G401 (cell line): Measurements from ENCODE around the gene MKLN1. TPM values are rescaled to one million over a fixed set of nuclear protein-coding genes. Genes with fewer than 3 reads are reported as not detected.

Experiments used
- DNase-seq: peaks from one replicate; pipeline ENCODE4 v3.0.0-alpha.2; 2015; ENCODE audit warnings: low spot score
- in situ Hi-C: cut with HindIII; loops from 2 replicates; pipeline ENCODE4 v1.10.0; 2016; ENCODE audit warnings: low sequenced_read_pairs, mixed read lengths
- total RNA-seq: library from RNA; depleted of rRNA; stranded (reverse); fragments of >200 nt; shearing (Covaris generic); gene quantifications from 2 replicates; pipeline ENCODE4 v1.2.3, GENCODE V29; 2014

The MKLN1 gene
- total RNA-seq, 1 experiment from 2014 or later, result 37.5 TPM

GRCh38 chr7:131529179-131529578, 201.5 kb downstream of the MKLN1 start:
- in situ Hi-C loops, result no loop called here
- no peak for DNase-seq

GRCh38 chr7:131529617-131530016, 201.9 kb downstream of the MKLN1 start:
- DNase-seq, result no peak
- in situ Hi-C loops, result no loop called here

GRCh38 chr7:131530137-131530536, 202.5 kb downstream of the MKLN1 start:
- in situ Hi-C loops, result no loop called here
- DNase-seq, result no peak

DNA sequence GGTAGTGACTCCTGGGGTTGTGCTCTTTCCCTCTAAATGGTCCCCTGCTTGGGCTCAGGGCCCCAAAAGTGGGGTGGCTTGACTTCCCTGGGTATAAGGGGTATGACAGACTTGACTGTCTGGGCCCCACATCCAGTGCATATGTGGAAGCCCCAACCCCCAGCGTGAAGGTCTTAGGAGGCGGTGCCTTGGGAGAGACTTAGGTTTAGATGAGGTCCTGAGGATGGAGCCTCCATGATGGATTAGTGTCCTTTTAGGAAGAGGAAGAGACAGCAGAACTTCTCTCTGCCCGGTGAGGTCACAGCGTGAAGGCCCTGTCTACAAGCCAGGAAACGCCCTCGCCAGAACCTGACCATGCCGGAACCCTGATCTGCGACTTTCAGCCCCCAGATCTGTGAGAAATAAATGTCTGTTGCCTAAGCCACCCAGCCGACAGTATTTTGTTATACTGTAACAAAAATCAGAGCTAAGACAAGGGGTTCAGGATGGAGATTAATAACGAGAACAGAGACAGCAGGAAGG, 205.0 kb downstream of the MKLN1 start:
- in situ Hi-C loops, result no loop called here
- no peak for DNase-seq

GRCh38 chr7:131533151-131533559, 205.5 kb downstream of the MKLN1 start:
- no peak for DNase-seq
- in situ Hi-C loops, result no loop called here

- in situ Hi-C loops, result no loop called here
- no peak for DNase-seq
Measured at GRCh38 chr7:131533566-131534561, 206.2 kb downstream of the MKLN1 start.

DNA sequence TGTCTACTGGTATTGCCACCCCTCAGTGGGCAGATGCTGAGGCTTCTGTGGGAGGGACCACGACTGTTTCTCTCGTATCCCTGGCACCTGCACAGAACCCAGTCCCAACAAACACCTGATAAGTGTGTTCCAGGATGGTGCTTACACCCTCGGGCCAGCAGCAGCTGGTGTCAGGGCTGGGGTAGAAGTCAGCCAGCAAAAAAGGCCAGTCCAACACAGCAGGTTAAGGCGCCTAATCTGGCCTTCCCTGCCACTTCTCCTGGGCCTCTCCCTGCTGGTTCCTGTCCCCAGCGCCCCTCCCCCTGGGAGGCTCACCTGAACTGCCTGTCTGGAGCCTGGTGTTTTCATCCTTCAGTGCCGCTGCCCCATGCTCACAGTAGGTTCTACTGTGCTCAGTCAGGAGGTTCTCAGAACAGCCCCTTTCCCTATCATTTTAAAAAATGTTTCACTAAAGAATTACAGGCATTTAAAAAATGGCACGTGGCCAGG, 208.7 kb downstream of the MKLN1 start:
- DNase-seq, result no peak
- in situ Hi-C loops, result no loop called here

DNA sequence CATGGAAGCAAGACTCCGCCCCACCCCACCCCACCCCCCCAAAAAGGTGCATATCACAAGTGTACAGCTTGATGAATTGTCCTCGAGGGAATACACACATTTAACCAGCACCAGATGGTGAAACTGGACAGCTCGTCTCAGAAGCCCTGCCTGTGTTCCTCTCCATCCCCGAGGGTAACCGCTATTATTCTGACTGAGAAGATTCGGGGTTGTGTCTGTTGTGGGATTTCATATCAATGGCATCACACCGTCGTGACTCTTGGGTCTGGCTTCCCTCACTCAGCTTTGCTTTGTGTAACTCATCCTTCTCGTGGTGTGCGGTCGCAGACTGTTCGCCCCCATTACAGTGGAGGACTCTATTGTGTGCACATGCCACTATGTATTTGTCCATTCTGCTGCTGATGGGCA, 209.9 kb downstream of the MKLN1 start:
- in situ Hi-C loops, result no loop called here
- DNase-seq, result no peak

DNA sequence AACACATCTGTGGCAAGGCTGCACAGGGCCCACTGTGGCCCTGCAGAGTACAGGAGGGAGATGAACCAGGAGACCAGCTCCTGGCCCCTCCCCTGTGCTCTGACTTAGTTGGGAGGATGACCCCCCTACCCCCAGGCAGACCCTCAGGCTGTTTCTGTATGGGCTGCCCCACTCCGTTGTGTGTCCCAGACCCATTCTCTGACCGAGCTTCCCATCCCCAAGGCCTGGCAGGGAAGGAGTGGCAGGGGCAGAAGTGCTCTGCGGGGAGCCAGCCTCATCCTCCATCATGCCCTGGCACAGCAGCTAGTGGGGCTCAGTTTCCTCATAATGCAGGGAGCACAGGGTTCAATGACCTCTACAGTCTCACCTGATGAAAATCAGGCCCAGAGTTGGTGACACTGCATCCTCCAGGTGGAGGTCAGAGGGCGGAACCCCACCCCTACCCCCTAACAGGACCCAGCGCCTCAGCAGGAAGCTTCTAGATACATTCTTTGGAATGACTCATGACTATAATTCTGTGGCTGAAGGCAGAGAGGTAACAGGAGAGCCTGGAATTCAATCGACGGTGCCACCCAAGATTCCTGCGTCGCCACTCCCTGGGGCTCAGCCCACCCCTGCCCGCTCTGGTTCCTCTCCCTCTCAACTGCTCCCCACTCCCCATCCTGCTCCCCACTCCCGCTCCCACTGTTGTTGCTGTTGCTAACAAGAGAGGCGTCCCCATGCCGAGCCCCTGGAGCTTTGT, 210.6 kb downstream of the MKLN1 start:
- in situ Hi-C loops, result no loop called here
- no peak for DNase-seq

- DNase-seq, result peak; percentile 59
- in situ Hi-C loops, result no loop called here
Measured at GRCh38 chr7:131538813-131539179, 211.1 kb downstream of the MKLN1 start.

- in situ Hi-C loops, result no loop called here
- DNase-seq, result peak; percentile 93
Measured at GRCh38 chr7:131540491-131541162, 213.0 kb downstream of the MKLN1 start.

- DNase-seq, result no peak
- in situ Hi-C loops, result no loop called here
Measured at GRCh38 chr7:131543298-131543697, 215.6 kb downstream of the MKLN1 start.

DNA sequence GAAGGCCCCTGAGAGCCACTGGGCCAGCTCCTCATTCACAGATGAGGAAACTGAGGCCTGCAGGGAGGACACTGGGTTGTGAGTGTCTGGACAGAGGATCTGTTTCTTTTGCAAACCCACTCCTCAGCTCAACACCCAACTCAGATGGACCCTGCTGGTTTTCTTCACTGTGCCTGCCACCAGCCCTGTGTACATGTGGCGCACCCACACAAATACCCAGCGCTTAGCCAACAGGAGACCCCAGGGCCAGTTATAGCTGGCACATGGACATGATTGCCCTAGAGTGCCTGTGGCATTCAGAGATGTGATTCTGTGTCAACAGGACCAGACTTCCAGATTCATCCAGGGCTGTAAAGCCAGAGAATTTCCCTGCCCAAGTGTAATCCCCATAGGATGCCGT, 216.3 kb downstream of the MKLN1 start:
- no peak for DNase-seq
- in situ Hi-C loops, result no loop called here

- in situ Hi-C loops, result no loop called here
- no peak for DNase-seq
Measured at GRCh38 chr7:131544449-131545301, 217.0 kb downstream of the MKLN1 start.

DNA sequence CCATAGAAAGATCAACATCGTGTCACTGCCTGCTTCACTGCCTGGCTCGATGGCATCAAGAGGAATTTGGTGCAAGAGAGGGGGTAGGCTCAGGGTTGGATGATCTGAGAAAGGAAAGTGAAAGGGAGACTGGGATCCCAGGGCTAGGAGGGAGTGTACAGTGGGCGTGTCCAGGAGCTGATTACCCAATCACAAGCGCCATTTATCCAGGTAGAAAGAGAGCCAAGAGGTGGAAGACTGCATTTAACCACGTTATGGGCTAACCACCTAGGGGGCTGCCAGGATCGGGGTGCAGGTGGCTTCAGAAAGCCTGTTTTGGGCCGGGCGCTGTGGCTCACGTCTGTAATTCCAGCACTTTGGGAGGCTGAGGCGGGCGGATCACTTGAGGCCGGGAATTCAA, 218.4 kb downstream of the MKLN1 start:
- in situ Hi-C loops, result no loop called here
- no peak for DNase-seq
